GM19328 (cell line): Measurements from ENCODE around the gene TEDDM1.
"Not testable (repeated sequence)": the region's sequence is repeated elsewhere in the genome, so short reads cannot be mapped to it uniquely, and the experiment has no call there.

Source experiments
- ATAC-seq: cut with Tn5 transposase; IDR thresholded peaks from one replicate; pipeline ENCODE4 v1.9.1; 2021; ENCODE audit warnings: mild to moderate bottlenecking, moderate library complexity; ENCODE audit not compliant: unreplicated experiment

TEDDM1 gene

GRCh38 chr1:182381962-182382819 is 18.3 kb downstream of the TEDDM1 start:
- no peak for ATAC-seq

DNA sequence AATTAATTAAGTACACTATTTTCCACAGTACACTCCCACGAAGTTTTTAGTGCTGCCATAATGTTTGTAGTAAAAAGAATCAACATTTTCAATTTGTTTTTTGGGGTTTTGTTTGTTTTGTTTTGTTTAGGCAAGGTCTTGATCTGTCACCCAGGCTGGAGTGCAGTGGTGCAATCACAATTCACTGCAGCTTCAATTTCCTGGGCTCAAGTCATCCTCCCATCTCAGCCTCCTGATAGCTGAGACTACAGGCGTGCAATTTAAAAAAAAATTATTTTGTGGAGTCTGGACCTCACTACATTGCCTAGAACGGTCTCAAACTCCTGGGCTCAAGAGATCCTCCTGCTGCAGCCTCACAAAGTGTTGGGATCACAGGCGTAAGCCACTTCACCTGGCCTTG is 20.3 kb downstream of the TEDDM1 start:
- ATAC-seq, result no peak

GRCh38 chr1:182379781-182380180 is 20.7 kb downstream of the TEDDM1 start:
- ATAC-seq, result not testable (repeated sequence)

DNA sequence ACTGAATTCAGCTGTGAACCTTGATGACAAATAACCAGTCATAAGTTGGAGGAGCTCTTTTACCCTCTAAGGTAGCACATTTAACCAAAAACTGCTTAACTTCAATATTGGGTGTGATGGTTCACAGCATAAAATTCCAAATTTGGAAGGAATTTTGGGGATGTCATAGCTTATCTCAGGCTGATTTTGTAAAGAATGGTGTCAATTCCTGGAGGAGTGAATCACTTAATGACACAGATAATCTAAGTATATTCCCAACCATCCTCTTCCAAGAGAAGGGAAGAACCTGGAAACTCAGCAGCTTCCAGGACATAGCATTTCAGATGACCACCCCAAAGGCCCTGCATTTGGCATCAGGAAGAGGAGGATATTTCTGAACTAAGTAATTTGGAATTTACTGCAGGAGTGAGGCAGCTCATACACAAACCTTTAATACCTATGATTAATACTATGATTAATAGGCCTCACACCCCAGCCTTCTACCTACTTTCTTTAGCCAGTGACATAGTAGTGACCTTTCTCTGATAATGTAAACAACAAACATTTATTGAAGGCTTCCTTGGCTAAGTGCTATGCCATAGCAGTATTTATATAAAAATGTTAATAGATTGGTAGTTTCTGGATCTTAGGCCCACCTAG is 23.4 kb downstream of the TEDDM1 start:
- ATAC-seq, result no peak

GRCh38 chr1:182374101-182374834 is 26.2 kb downstream of the TEDDM1 start:
- no peak for ATAC-seq

GRCh38 chr1:182370532-182370931 is 29.9 kb downstream of the TEDDM1 start:
- ATAC-seq, result no peak

- ATAC-seq, result no peak
Measured at GRCh38 chr1:182368903-182369302, 31.6 kb downstream of the TEDDM1 start.

DNA sequence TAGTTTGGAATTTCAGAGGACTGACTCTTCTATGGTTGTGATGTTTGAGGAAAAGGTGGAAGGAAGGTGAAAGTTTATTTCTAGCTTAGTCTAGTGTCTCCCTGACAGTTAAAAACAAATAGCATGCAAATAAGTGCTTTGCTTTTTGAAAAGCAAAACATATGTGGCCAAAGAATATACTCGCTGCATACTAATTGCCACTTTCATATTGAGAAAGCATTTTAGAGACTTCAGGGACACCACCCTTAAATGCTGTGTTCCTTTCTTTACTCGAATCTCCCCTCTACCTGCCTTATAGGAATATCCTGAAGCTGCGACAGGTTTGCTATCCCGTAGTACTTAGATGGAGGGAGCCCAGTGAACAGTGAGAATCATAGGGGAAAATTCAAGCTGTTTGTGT is 32.1 kb downstream of the TEDDM1 start:
- no peak for ATAC-seq

- ATAC-seq, result no peak
Measured at GRCh38 chr1:182367926-182368325, 32.5 kb downstream of the TEDDM1 start.

DNA sequence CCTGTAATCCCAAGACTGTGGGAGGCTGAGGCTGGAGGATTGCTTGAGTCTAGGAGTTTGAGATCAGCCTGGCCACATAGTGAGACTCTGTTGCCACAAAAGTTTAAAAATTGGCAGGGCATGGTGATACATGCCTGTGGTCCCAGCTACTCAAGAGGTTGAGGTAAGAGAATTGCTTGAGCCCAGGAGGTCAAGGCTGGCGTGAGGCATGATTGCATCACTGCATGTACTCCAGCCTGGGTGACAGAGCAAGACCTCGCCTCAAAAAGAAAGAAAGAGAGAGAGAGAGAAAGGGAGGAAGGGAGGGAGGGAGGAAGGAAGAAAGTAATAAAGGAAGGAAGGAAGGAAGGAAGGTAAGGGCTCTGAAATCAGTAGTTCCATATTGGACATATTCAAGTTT is 33.9 kb downstream of the TEDDM1 start:
- no peak for ATAC-seq

GRCh38 chr1:182359645-182360044 is 40.8 kb downstream of the TEDDM1 start:
- ATAC-seq, result no peak

- ATAC-seq, result no peak
Measured at GRCh38 chr1:182357913-182358312, 42.6 kb downstream of the TEDDM1 start.

GRCh38 chr1:182357171-182357570 is 43.3 kb downstream of the TEDDM1 start:
- no peak for ATAC-seq

GRCh38 chr1:182355723-182356098 is 44.8 kb downstream of the TEDDM1 start:
- ATAC-seq, result no peak

DNA sequence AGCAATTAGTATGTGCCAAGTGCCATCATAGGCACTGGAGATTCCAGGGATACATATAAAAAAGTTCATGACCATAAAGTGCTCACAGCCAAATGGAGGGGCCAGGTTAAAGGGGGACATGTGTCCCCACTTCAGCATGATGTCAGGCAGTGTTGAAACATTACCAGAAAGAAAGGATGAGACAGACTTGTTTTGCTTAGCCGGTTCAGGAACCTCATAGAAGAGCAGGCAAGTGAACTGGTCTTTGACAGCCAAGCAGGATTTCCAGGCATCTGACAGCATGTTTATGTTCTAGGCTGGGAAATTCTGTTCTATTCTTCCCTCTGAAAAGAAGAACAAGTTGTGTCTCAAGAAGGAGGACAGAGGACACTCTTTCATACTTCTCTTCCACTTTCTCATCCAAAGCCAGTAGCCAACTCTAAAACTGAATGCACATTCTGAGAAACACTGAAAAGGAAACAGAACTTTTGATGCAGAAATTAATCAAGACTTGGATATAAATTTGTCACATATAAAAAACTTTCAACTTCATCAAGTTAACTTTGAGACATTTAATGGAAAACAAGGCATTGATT is 48.6 kb downstream of the TEDDM1 start:
- no peak for ATAC-seq

DNA sequence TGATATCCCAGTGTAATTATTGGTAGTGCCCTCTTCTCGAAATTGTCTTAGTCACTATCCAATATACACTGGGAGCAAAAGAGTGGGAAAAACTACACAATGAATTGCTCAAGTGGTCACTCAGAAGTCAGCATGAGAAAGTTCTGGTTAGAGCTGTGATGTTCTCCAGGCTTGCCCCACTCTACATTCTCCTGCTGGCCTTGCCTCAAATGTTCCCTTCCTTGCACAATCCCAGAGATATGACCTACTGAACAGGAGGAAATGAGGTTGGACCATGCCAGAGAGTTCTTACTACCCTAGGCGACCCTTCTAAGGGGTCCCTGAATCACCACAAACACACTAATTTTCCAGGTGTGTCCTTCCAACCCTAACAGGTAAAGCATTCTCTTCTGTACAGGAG is 49.6 kb downstream of the TEDDM1 start:
- no peak for ATAC-seq

DNA sequence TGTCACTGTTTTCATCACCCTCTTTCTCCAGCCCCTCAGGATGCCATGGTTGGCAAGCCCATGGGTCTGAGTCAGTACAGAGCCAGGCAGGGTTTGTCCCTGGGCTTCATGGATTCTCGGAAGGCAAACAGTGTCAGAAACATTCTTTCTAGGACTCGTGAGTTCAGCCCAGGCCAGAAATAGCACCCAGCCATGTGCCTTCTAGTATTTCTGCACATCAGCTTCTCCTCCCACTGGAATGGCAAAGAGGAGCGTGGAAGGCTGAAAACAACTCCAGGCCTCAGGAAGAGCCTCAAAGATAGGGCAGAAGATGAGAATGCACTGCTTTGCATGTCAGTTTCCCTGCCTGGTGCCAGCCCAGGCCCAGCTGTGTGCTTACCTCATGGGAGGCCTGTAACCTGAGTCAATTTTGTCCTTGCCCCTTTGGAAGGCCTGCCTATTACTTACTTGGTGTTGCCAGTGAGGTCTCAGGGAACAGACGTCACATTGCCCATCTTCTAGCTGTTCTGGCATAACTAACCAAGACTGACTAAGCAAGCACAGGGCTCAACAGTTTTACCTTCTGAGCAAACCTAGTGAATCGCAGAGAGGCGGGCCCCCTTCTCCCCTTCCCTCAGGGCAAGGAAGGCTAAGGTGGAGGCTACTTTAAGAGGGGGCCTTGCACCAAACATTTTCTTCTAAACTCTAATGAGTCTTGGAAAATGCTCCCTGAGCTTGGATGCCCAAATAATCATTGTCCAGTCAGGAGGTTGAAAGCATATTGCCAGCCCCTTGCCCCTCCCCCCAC is 51.3 kb downstream of the TEDDM1 start:
- ATAC-seq, result no peak
